Iris pigment epithelial cell (primary cell): ENCODE measurements around the gene SNX8.
A peak's percentile ranks its signal among the peaks of the same experiment; 100 is the strongest.

Source experiments
- DNase-seq: peaks from one replicate; pipeline ENCODE4 v3.0.0-alpha.2; 2011; ENCODE audit warnings: low read depth

The SNX8 gene

DNA sequence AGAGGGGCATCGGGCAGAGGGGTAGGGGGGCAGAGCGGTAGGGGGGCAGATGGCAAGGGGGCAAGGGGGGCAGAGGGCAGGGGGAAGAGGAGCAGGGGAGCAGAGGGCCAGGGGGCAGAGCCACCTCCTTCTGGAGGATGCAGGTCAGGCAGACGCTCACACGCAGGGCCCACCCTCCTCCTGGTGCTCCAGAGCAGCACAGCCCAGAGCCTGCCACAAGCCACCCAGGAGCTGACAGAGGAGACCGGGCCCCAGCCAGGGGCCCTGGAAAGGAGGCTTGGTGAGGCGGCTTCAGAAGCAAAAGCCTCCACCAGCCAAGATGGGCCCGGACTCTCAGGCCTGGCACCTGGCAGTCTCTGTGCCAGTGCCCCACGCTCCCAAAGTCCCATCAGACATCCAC lies 94.6 kb downstream of the SNX8 start:
- DNase-seq, result no peak

DNA sequence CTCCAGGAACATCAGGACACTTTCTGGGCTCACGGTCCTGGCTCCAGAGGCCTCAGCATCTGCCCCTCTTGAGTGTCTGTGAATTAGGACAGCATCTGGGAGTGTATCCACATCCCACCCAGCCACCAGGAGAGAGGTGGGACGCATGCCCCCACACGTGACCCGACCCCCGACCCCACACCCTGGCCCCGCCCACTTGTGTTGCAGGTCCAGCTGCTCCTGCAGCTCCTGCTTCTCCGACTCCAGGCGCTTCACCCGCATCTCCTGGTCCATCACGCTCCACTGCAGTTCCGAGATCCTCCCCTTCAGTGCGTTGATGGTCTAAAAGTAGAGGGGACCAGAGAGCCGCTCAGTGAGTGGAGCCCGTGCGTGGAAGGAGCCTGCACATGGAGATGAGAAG lies 95.1 kb downstream of the SNX8 start:
- no peak for DNase-seq

DNA sequence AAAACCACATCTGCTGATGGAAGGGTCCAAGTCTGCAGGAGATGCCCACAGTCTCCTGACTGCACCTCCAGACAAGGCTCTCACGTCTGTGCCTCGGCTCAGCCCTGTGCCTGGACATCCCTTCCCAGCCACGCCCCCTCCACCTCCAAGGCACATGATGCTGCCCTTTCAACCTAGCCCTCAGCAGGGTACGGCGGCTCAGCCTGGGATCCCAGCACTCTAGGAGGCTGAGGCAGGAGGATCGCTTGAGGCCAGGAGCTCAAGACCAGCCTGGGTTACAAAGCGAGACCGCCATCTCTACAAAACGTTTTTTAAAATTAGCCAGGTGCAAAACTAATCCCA lies 95.8 kb downstream of the SNX8 start:
- DNase-seq, result no peak

DNA sequence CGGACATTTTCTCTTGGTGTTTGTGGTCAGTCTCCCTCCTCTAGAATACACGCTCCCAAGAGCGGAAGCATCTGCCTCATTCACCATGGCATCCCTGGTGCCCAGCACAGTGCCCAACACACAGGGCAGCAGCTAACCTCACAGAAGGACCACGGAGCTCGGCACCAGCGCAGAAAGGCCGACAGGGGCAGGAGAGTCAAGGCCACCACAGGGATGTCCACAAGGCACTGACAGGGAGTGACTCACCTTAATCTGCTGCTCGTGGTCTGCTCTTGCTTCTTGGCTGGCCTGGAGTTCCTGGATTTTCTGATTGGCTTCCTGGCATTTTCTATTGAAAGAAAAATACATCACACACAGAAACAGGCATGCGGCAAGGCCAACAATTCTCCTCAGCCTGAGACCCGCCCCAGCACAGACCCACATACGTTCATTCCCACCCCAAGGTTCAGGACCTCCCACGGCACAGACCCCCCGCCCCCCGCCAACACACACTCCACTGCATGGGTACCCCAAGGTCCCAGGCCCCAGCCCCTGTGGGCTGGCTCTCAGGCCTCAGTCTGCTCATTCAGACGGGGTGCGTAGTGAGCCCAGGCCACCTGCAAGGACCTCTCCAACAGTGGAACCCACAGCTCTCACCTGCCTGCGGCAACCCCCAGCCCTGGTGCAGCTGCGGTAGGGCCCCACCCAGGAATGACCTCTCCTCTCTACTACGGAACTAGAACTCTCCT lies 96.4 kb downstream of the SNX8 start:
- DNase-seq, result peak; percentile 21

DNA sequence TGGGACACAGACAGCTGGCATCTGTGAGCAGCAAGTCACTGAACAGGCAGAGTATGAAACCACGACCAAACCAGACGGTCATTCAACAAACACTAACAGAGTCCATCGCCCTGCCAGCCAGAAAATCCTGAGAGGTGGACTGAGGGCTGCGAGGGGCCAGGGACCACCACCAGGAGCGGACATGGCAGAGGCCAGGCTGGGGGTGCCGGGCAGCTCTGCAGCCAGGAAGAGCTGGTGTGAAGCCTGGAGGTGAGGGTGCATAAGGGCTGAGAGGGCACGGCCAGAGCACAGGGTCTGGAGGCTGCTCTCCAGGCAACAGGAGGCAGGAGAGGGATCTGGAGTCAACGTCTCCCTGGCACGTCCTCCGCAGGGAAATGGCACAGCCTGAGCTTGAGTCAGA lies 97.0 kb downstream of the SNX8 start:
- no peak for DNase-seq

DNA sequence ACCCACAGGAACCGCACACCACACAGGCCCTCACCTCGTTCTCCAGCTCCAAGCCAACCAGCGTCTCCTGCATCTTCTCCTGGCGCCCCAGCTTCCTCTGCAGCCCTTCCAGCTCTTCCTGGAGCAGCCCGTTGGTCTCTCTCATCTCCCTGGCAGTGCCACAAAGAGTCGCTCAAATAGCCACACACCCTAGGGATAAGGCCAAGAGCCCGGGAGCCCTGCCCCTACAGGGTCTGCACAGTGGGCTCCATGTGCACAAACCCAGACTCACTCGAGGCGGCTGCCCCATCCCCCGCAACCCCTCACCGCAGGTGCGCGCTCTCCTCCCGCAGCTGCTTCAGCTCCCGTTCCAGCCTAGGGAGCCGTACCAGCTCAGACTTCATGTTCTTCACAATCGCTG lies 98.4 kb downstream of the SNX8 start:
- DNase-seq, result no peak

DNA sequence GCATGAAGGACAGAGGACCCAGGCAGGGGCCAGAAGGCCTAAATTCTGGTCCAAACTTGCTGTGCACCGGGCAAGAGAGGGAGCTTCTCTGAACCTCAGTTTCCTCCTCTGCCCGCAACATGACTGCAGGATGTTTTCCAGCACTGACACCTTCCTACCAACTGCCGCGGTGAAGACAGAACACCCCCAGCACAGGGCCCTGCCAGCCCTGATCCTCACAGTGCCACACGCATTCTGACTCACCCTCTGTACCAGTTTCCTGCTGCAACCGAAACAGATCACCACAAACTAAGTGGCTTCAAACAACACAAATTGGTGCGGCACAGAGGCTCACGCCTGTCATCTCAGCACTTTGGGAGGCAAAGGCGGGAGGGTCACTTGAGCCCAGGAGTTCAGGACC lies 99.6 kb downstream of the SNX8 start:
- no peak for DNase-seq

DNA sequence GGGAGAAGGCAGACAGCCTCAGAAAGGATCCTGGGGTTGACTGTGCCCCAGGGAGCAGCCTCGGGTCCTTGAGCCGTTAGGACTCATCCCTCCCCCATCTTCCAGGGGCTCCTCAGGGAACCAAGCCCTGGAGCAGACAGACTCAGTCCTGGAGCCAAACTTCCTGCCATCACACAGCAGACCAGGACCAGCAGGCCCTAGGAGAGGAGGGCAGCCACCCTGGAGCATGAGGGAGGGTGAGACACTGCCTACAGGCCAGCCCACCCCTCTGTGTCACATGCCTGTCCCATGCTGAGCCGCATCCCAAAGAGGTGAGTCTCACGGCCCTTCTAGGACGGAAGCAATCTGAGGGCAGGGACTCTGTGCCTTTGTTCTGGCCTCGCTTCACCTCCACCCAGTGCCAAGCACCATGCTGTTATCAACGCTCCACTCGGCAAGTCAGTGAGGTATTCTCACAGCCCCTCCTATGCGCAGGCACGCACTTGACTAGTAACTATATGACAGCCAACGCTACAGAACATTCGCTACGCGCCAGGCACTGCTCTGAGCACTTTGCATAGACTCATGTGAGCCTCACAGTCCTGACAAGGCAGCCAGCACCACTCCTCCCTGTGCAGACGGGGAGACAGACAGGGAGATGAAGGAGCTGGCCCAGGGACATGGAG lies 100.6 kb downstream of the SNX8 start:
- DNase-seq, result no peak

DNA sequence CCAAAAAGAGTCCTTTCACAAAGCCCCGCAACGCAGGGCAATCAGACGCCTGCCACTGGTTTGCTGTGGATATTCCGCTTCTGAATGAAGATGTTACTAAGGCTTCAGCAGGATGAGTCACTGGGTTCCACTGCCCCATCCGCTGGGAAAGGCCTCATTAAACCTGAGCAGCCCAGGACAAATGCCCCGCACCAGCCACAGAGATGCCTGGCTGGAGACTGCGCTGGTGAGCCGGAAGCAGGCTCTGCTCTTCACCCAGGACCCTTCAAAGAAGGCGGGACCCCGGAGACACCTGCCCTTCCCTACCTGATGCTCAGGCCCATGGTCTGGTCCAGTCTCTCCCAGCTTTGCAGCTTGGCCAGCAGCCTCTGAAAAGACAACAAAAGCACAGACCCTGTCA lies 101.3 kb downstream of the SNX8 start:
- DNase-seq, result no peak

DNA sequence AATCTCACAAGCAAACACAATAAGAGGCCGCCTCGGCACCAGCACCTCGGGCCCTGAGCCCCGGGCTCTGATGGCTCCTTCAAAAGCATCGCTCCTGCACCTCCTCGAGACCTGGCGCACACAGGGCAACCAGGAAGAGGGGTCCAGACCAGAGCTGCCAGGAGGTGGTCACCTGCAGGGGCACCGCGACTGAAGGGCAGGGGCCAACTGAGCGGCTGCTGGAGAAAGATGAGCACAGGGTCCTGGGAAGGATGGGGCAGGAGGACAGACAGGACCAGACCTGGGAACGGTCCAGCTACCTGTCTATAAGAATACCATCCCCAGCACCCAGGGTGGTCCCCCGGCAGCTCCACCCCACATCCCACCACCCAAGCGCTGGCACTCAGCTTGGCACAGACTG lies 102.3 kb downstream of the SNX8 start:
- DNase-seq, result no peak

DNA sequence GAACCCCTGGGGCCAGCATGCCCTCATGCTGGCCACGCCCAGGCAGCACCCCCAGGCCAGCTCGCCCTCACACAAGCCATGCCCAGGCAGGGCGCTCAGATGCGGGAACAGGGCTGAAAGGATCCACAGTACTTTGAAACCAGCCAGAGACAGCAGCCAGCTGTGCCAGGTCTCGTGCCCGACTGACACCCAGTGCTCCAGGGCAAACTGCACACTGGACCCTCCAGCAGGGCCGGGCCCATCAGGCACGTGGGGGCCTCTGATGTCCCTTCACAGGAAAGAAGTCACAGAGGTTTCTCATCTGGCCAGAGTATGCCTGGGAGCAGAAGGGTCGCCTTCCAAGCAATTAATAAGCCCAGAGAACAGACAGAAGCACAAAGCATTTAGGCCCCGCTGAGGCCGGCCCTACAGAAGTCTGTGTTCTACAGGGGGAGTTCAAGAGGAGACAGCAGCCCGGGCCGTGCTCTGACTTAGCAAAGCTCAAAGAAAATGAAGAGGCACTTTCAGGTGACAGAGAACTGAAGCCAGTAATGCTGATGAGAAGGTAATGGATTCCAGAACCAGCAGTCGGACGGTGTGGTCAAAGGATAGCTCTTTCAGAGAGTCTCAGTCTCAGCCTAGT lies 102.9 kb downstream of the SNX8 start:
- DNase-seq, result no peak

DNA sequence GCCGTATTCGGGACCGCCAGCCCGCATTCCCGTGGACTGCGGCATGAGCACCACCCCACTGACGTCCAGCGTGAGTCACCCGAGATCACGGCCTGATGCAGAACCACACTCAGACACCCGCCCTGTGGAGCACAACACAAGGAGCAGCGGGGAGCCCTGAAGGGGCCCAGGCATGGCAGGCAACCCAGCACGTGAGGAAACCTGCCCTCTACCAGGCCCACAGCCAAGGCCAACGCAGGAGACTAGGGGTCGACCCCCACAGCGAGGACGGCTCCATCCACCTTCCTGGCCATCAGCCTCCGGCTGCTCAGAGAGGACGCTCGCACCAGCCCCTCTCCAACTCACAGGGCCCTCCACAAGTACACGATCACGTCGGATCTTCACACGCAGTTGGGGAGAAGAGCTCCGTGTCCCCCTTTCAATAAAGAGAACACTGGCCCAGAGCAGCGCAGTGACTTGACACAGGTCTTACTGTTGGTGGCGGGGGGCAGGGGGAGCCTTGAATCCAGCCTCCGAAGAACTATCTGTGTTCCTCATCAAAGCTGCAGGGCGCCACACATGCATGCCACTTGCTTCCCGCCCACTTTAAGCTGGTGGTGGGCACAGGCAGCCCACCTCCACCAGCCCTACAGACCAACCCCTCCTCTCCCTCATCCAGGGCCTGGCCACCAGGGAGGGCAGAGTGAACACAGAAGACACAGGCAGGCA lies 103.5 kb downstream of the SNX8 start:
- DNase-seq, result no peak

DNA sequence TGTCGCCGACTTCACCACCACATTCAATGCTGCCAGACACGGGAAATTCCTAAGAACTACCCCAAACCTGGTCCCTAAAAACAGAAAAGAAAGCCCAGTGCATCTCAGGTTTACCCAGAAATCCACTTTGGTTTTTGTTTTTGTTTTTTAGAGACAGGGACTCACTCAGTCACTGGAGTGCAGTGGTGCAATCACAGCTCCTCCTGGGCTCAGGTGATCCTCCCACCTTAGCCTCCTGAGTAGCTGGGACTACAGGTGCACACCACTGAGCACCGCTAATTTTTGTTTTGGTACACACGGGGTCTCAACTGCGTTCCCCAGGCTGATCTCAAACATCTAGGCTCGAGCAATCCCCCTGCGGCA lies 104.3 kb downstream of the SNX8 start:
- DNase-seq, result no peak

DNA sequence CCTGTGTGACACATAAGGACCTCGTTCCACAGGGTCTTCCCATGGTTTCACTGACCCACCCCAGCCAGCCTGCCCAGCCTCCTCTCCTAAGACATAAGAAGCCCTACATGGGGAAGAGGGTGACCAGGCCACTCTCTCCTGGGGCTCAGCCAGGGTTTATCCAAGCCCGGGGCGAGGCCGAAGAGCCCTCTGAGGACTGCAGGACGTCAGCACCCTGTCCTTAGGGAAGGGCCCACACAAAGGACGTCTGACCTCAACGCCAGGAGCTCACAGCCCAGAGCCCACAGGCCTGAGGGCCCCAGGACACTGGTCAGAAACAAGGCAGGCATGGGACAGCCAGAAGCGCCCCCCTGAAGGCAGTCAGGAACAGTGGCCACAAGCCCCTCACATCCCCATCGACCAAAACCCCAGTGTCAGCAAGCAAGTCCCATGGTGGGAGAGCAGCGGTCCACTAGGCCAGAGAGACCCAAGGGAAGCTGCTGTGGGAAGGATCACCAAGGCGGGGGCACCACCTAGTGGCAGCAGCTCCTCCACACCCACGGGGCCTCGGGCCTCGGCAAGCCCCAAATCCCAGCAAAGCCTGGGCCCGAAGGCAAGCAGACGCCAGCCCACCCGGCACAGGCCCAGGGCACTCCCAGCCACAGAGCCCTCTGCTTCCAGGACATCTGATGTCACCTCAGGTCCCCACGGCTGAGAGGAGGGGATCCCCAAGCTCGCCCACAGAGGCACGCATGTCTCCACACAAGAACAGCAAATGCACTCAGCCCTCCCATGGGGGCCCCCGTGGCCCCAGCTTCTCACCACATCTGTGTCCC lies 104.9 kb downstream of the SNX8 start:
- DNase-seq, result peak; percentile 65

DNA sequence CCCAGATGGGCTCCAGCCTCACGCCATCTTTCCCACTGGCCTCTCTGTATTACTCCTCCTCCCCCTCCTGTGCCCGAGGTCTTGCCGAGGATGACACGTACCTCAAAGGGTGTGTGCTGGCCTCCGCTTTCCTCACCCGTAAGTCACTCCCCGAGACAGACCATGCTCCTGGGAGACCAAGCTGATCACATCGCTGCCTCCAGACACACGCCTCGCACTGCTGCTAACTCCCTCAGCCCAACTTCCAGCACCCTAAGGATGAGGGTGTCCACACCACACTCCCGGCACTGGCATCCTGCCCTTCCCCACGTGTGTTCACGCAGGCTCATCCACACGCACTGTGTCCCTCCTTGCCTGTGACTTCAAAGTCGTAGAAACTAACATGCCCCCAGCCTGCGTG lies 105.5 kb downstream of the SNX8 start:
- no peak for DNase-seq

DNA sequence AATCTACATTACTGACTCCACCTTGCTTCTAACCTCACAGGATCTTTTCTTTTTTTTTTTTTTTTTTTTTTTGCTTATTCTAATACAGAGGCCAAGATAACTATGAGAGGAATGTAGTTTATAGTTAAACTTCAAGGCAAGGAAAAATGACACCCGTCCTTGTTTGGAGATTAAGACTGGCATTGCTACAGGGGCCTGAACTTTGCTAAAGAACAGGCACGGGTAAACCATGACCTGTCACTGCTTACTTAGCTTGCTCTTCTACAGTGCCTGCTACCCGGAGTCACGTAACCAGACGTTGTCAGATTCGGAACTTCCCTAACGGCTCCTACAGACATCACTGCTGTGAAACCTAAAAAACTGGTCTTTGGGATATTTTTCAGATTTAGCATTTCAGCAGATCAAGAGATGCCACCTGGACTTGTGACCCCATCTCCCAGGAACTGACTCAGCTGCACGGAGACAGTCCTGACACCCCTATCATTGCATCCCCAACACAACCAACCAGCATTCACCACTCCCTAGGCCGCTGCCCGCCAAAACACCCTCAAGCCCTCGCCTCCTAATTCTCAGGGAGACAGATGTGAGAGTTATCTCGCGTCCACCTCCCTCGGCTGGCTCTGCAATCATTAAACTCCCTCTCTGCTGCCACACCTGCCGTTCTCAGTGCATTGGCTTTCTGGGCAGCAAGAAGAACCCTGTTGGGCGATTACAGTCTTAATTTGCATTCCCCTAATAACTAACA lies 109.0 kb downstream of the SNX8 start:
- DNase-seq, result peak; percentile 16

DNA sequence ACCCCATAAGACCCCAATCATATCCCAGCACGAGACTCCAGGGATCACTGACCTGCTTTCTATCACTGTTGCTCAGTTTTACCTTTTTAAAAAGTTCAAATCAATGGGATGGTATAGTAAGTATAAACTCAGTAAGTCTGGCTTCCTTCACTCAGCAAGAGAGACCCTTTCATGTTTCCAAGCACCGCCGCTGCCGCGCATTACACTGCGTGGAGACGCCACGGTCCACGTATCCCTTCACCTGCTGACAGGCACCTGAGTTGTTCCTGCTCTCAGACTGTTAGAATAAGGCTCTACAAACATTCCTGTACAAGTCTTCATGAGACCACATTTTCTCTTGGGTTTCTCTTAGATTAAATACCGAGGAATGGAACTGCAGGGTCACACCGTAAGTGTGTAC lies 109.8 kb downstream of the SNX8 start:
- DNase-seq, result no peak

DNA sequence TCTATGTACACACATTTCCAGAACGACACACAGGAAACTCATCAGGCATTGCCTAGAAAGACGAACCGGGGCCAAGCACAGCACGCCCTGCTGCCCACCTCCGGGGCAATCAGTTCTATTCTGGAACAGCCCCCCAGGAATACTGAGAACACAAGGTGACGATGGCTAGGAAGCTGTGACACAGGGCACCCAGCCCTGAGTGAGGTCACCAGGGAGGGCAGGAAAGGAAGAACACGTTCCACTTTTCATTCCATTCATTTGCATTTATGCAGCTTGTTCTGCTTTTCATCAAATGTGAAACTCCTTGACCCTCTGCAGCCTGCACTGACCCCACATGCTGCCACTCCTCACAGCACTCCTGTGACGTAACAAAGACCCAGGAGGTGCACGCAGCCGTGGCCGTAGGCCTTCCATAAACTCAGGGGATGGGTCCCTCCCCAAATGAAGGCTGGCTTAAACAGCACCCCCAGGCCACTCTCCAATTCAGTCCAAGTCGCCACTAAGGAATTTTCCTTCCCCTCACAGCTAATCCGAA lies 110.4 kb downstream of the SNX8 start:
- DNase-seq, result peak; percentile 6

DNA sequence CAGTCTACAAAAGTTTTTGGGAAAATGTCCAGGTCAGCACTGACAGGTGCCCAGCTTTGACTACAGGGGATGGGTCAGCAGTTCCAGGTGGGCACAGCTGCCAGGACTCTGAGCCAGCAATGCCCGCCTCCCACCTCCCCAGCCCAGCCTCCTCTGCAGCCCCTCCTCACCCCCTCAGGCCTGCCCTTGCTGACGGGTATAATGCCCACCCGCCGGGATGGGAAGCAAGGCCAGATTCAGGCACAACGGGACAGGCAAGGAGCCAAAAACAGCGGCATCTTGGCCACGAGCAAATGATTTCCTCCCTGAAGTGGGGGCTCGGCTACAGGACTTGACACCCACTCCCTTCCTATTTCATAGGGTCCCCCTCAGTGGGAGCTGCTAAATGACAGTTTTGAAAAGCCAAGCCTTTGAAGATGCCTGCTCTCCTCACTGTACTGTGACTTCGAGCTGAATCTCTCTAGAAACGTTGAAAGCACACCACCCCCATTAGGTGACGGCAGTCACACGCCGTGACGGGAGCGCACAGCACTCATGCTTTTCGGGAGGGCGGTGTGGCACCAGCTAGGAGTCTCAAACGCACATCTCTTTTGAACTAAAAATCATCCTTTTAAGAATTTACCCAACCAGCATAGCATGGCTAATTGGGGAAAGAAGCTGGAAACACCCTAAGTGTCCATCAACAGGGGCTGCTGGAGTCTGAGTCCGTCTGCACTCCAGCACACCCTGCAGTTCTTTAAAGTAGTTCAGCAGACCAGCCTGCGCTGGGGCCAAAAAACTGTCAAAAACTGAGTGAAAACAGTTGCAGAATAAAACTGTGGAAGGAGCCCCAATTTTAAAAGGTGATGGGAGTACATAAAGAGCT lies 111.1 kb downstream of the SNX8 start:
- no peak for DNase-seq

DNA sequence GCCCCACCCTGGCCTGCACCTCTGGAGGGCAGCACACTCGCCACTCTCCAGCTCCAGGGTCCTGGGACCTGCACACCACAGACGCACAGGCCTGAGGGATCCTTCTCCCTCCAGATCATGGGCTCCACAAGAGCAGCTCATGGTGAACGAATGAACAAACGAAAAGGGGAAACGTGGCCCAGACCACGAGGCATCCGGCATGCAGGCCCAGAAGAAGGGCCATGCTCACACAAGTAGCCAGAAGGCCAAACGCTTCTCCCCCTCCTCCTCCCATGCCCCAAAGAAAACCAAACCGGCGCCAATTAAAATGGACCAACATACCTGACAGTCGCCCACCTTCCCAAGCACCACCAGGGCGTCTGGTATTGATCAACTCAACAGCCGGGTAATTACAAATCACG lies 111.9 kb downstream of the SNX8 start:
- DNase-seq, result no peak
